Gastrocnemius medialis (tissue), 4 donors: ENCODE measurements around the gene STXBP4.

Experiments used
- CTCF ChIP-seq, 5 experiments: fragments of 450-650 bp in 3 of 5; fragments of 200-600 bp in 2 of 5; sonication (generic) in 2 of 5; IDR thresholded peaks in 4 of 5; conservative IDR thresholded peaks in 1 of 5; 1 replicate in 4 of 5; 2 replicates in 1 of 5; pipeline ENCODE4 v1.5.1; 2016 to 2019; ENCODE audit warnings: antibody characterized with exemption in 5 of 5, mild to moderate bottlenecking in 3 of 5, moderate library complexity in 3 of 5
- POLR2A ChIP-seq, 2 donors: fragments of 450-650 bp; IDR thresholded peaks; one replicate each; pipeline ENCODE4 v1.6.1; 2017; ENCODE audit warnings: antibody characterized with exemption in 2 of 2, mild to moderate bottlenecking in 2 of 2, moderate library complexity in 2 of 2

DNA sequence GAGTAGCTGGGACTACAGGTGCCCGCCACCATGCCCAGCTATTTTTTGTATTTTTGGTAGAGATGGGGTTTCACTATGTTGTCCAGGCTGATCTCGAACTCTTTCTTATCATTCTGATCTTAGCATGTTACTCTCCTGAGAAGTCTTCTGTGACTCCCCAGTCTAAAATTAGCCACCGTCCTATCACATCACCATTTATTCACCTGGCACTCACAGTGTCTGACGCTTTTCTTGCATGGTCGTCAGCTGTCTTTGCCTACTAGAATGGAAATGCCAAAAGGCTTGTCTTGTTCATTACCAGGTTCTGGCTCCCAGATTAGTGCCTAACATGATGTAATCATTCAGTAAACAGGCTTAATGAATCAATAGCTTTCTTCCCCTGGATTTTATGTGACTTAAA lies 44.2 kb upstream of the STXBP4 start:
- TF ChIP-seq CTCF (IDR thresholded peaks at IDR 0.05 in 4 of 5, conservative IDR thresholded peaks at IDR 0.05 in 1 of 5) (no peak), POLR2A (IDR thresholded peaks at IDR 0.05) (no peak)
